GM13976 (cell line): ENCODE data around the gene PCBP3.
"Not testable (repeated sequence)": the region's sequence is repeated elsewhere in the genome, so short reads cannot be mapped to it uniquely, and the experiment has no call there.

Source experiments
- DNase-seq: peaks from one replicate; pipeline ENCODE4 v3.0.0; 2012; ENCODE audit warnings: low spot score
- CTCF ChIP-seq: IDR thresholded peaks from 2 replicates; pipeline ENCODE4 v1.5.1; 2012; ENCODE audit warnings: borderline replicate concordance, mild to moderate bottlenecking; ENCODE audit not compliant: insufficient read depth; ENCODE audit errors: extremely low read depth, missing control alignments, control extremely low read depth
- in situ Hi-C: fragments of 300-500 bp; cut with MboI; formaldehyde crosslinking; loops from one replicate; pipeline ENCODE4 v1.12.0; 2022; ENCODE audit warnings: low sequenced_read_pairs, mixed read lengths, inconsistent platforms; ENCODE audit not compliant: unreplicated experiment

PCBP3 gene

GRCh38 chr21:45809421-45809820 is 165.9 kb downstream of the PCBP3 start:
- in situ Hi-C loops = no loop called here
- DNase-seq = no peak
- no peak for TF ChIP-seq CTCF

DNA sequence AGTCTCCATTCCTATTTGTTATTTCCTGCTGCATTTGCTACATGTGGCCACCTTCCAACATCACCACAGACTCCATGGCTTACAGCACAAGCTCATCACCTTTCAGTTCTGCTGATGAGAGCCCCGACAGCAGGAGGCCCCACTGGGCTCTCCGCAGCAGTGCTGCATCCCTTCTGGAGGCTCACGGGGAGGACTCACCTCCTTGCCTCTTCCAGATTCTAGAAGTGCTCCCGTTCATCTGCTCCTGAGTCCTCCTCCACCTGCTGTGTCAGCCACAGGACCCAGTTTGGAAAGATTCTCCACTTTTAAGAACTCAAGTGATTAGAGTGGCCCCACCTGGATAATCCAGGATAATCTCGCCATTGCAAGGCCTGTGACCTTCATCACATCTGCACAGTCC is 167.6 kb downstream of the PCBP3 start:
- TF ChIP-seq CTCF = no peak
- in situ Hi-C loops = no loop called here
- DNase-seq = no peak

GRCh38 chr21:45814210-45814940 is 170.8 kb downstream of the PCBP3 start:
- in situ Hi-C loops = not testable (repeated sequence)

GRCh38 chr21:45815781-45816180 is 172.3 kb downstream of the PCBP3 start:
- DNase-seq, in situ Hi-C loops: not testable (repeated sequence)

More at GRCh38 chr21:45814210-45814940, 170.8 kb downstream of the PCBP3 start:
- not testable (repeated sequence) for DNase-seq

DNA sequence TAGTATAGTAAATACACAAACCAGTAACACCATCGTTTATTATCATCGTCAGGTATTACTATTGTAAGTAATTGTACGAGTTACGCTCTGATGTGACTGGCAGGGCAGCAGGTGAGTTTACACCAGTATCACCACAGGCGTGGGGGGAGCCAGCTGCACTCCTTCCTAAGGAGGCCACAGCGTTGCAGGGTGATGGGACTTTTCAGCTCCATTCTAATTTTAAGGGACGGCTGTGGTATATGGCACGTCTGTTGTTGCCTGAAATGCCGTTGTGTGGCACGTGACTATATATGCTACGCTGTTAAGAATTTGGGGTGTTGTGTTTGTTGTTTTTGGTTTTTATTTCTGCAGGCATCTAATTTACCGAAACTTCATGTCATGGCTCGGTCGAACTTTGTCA is 173.3 kb downstream of the PCBP3 start:
- no peak for DNase-seq
- TF ChIP-seq CTCF = no peak
- in situ Hi-C loops = no loop called here

GRCh38 chr21:45817345-45817744 is 173.8 kb downstream of the PCBP3 start:
- no peak for DNase-seq
- no peak for TF ChIP-seq CTCF
- in situ Hi-C loops = no loop called here

DNA sequence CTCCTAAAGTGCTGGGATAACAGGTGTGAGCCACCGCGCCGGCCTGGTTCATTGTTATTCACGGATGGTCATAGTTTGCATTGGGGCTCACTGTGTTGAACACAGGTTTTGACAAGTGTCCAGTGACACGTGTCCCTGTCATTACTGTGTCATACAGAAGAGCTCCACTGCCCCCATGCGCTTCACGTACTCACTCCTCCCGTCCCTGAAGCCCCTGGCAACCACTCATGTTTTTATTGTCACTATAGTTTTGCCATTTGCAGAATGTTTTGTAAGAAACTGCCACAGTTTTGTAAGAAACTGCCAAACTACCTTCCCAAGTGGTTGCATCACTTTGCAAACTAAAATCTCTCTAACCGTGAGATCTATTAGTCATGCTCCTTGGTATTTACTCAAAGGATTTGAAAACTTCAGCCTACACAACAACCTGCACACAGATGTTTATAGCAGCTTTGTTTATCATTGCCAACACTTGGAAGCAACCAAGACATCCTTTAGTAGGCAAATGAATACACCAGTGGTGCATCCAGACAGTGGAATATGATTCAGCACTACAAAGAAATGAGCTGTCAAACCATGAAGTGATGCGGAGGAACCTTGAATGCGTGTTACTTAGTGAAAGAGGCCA is 174.9 kb downstream of the PCBP3 start:
- DNase-seq = no peak
- no peak for TF ChIP-seq CTCF
- in situ Hi-C loops = no loop called here

DNA sequence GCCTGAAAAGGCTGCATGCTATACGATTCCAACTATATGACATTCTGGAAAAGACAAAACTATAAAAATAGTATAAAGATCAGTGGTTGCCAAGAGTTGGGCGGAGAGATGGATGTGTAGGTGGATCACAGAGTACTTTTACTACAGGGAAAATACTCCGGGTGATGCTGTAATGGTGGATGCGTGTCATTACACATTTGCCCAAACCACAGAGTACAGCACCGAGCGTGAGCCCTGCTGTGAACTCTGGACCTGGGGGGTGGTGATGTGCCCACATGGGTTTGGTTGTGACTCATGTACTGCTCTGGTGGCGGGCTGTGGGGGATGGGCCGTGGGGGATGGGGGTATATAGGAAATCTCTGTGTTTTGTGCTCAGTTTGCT is 175.4 kb downstream of the PCBP3 start:
- TF ChIP-seq CTCF = no peak
- in situ Hi-C loops = no loop called here
- DNase-seq = no peak
